Testis (tissue), 3 donors: ENCODE measurements around the gene CBFA2T3. TPM values are rescaled to one million over a fixed set of nuclear protein-coding genes. Genes with fewer than 3 reads are reported as not detected.

Source experiments
- DNase-seq: peaks from one replicate; pipeline ENCODE4 v3.0.0-alpha.2; 2019
- H3K27ac ChIP-seq, 2 donors: fragments of 200-600 bp; sonication (generic); one replicate each; pipeline ENCODE4 v1.5.1; 2019
- H3K27me3 ChIP-seq: fragments of 200-600 bp; sonication (generic); one replicate; pipeline ENCODE4 v1.5.1; 2019
- H3K36me3 ChIP-seq: fragments of 200-600 bp; sonication (generic); one replicate; pipeline ENCODE4 v1.5.1; 2017; ENCODE audit warnings: low read depth; ENCODE audit errors: missing control alignments
- H3K4me1 ChIP-seq: fragments of 200-600 bp; sonication (generic); one replicate; pipeline ENCODE4 v1.5.1; 2019
- H3K4me3 ChIP-seq, 2 donors: fragments of 200-600 bp; sonication (generic); one replicate each; pipeline ENCODE4 v1.5.1; 2017 to 2019
- H3K9me3 ChIP-seq: fragments of 200-600 bp; sonication (generic); one replicate; pipeline ENCODE4 v1.5.1; 2017
- POLR2A ChIP-seq: fragments of 450-650 bp; IDR thresholded peaks from one replicate; pipeline ENCODE4 v1.6.1; 2017; ENCODE audit warnings: antibody characterized with exemption, mild to moderate bottlenecking, moderate library complexity
- WGBS, 2 donors: methylation state at CpG; one replicate each; pipeline ENCODE4 v1.1.5; 2018; 5-methylcytosine and 5-hydroxymethylcytosine counted together
- intact Hi-C: fragments of 100-400 bp; cut with DNase I; formaldehyde crosslinking; loops from one replicate; pipeline ENCODE4 v1.15.1; 2023; ENCODE audit warnings: low total_unique reads
- polyA plus RNA-seq: library from polyadenylated mRNA; stranded (reverse); fragments of 350-450 nt; fragmentation: Illumina TruSeq; extraction: RNeasy Lipid Tissue Mini Kit (QIAGEN cat#74804); gene quantifications from one replicate; pipeline ENCODE4 v1.2.3, GENCODE V29; 2014; ENCODE audit warnings: low read depth, low replicate concordance; ENCODE audit not compliant: insufficient read depth
- total RNA-seq, 2 donors: library from RNA; depleted of rRNA; stranded (reverse); fragments of >200 nt; gene quantifications; one replicate each; pipeline ENCODE4 v1.2.3, GENCODE V29; 2016
- TF ChIP-seq, protein P1 (sequence below), 3 experiments: fragments of 450-650 bp in 2 of 3; fragments of 200-600 bp in 1 of 3; sonication (generic) in 1 of 3; IDR thresholded peaks; one replicate each; pipeline ENCODE4 v1.5.1; 2016 to 2019; ENCODE audit warnings: antibody characterized with exemption in 3 of 3, mild to moderate bottlenecking in 2 of 3, moderate library complexity in 1 of 3

CBFA2T3 gene
- total and polyA plus RNA-seq, 3 donors from 2014 or later, result 7.1 to 11.9 (median 9.2) TPM

DNA sequence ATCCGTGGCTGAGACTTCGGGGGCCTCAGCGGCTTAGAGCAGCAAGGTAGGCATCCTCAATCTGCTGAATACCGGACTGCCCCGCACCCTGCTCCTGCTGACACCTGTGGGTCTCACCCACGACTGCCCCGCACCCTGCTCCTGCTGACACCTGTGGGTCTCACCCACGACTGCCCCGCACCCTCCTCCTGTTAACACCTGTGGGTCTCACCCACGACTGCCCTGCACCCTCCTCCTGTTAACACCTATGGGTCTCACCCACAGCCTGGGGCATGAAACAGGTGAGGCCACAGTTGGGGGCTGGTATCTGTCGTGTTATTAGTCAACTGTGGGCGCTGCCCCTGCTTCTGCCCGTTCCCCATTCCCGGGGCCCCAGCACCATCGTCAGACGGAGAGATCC, 74.3 kb downstream of the CBFA2T3 start:
- no peak for DNase-seq
- no peak overlapping the region for H3K27ac ChIP-seq
- no peaks in the 10 kb centered on the region for H3K9me3 ChIP-seq
- H3K4me1 ChIP-seq, result no peaks in the 10 kb centered on the region
- intact Hi-C loops, result no loop called here
- WGBS, 2 donors, result 85 to 87% methylated on average over 16 of the region's 16 CpGs
- H3K27me3 ChIP-seq, result no peaks in the 10 kb centered on the region
- no peaks in the 10 kb centered on the region for H3K36me3 ChIP-seq
- H3K4me3 ChIP-seq, result no peak overlapping the region
- TF ChIP-seq POLR2A, result no peak
- TF ChIP-seq, protein P1, sequence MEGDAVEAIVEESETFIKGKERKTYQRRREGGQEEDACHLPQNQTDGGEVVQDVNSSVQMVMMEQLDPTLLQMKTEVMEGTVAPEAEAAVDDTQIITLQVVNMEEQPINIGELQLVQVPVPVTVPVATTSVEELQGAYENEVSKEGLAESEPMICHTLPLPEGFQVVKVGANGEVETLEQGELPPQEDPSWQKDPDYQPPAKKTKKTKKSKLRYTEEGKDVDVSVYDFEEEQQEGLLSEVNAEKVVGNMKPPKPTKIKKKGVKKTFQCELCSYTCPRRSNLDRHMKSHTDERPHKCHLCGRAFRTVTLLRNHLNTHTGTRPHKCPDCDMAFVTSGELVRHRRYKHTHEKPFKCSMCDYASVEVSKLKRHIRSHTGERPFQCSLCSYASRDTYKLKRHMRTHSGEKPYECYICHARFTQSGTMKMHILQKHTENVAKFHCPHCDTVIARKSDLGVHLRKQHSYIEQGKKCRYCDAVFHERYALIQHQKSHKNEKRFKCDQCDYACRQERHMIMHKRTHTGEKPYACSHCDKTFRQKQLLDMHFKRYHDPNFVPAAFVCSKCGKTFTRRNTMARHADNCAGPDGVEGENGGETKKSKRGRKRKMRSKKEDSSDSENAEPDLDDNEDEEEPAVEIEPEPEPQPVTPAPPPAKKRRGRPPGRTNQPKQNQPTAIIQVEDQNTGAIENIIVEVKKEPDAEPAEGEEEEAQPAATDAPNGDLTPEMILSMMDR (IDR thresholded peaks at IDR 0.05), result no peak

DNA sequence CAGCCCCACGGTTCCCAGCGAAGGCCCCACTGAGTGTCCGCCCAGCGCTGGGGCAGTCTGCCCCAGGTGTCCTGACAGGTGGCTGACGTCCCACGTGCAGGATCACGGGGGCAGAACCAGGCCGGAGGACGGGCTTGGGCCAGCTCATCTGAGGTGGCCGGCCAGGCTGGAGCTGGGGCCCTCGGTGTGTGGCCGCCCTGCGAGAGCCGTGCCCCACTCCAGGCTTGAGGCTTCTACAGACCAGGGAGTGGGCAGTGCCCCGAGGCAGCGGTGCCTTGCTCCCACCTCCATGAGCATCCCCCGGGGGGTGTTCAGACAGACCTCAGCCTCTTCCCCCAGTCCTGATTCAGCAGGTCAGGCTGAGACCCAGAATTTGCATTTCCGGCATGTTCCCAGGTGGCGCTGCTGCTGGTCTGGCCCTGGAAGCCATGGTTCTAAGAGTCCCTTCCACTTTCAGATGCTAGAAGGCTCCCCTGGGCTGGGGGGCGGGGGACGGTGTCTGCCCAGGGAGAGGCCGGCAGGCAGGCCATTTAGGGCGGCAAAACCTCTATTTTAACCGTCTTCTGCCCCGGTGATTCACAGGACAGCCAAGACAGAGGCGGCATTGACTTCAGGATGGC, 75.2 kb downstream of the CBFA2T3 start:
- TF ChIP-seq, protein P1 (IDR thresholded peaks at IDR 0.05), result no peak
- no peak for TF ChIP-seq POLR2A
- Histone ChIP-seq H3K36me3 (no peaks in the 10 kb centered on the region), H3K4me1 (no peaks in the 10 kb centered on the region), H3K27ac (no peak overlapping the region), H3K9me3 (no peaks in the 10 kb centered on the region), H3K4me3 (no peak overlapping the region), H3K27me3 (no peaks in the 10 kb centered on the region)
- no peak for DNase-seq
- intact Hi-C loops, result no loop called here
- WGBS, 2 donors, result 85 to 91% methylated on average over 12 to 26 of the region's 26 CpGs

DNA sequence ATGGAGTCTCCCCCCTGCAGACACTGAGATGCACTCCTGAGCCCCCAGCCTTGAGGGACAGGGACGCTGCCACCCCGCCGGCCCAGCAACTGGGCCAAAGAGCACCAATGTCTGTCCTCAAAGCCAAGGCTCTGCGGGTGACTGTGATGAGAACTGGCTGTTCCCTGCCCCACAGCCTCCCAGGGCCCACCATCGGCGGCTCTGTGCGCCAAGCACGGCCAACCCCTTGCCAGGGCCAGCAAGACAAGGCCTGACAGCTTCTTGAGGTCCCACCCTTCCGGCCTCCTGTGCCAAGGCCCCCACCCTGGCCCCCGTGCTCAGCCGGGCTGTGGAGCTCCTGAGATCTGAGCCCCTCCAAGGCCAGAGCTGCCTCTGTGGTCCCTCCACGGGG, 76.3 kb downstream of the CBFA2T3 start:
- Histone ChIP-seq H3K27ac (no peak overlapping the region), H3K36me3 (no peaks in the 10 kb centered on the region), H3K9me3 (no peaks in the 10 kb centered on the region), H3K27me3 (no peaks in the 10 kb centered on the region), H3K4me3 (no peak overlapping the region), H3K4me1 (no peaks in the 10 kb centered on the region)
- WGBS, 2 donors, result 87 to 93% methylated on average over 3 to 12 of the region's 12 CpGs
- intact Hi-C loops, result no loop called here
- TF ChIP-seq POLR2A, result no peak
- TF ChIP-seq, protein P1 (IDR thresholded peaks at IDR 0.05), result no peak
- DNase-seq, result no peak

DNA sequence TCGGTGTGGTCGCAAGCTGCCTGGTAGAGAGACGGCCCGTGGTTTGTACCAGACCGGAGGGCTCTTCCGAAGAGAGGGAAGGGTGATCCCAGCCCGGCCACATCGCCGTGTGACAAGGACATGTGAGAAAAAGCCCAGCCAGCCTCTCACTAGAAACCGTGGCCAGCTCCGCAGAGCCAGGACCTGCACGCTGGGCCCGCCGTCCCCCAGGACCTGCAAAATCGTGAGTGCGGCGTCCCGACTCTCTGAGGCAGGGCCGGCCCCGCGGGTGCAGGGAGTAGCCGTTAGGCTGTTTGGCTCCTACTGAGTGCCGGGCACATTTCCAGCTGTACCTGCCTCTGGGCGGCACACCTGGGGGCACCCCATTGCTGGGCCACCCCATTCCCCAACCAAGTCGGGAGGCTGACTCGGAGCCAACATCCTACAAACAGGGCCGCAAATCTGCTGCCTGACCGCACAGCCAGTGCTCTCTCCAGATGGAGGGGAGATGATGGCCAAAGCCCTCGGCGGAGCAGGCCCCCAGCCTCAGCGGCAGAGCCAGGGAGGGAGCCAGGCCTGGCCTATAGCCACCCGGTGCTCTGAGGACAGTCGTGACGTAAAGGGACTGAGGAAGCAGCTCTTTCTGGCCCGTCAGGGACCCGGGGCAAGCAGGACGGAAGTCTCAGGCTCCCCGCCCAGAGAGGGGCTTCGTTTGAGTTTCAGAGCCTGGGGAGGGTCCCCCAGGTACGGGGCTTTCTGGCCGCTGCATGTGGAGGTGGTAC, 76.9 kb downstream of the CBFA2T3 start:
- no peak overlapping the region for H3K27ac ChIP-seq
- no peaks in the 10 kb centered on the region for H3K36me3 ChIP-seq
- H3K4me1 ChIP-seq, result no peaks in the 10 kb centered on the region
- no peaks in the 10 kb centered on the region for H3K27me3 ChIP-seq
- DNase-seq, result no peak
- intact Hi-C loops, result no loop called here
- 86 to 88% methylated on average over 19 to 39 of the region's 41 CpGs for WGBS, 2 donors
- H3K4me3 ChIP-seq, result no peak overlapping the region
- no peaks in the 10 kb centered on the region for H3K9me3 ChIP-seq
- no peak for TF ChIP-seq POLR2A
- TF ChIP-seq, protein P1 (IDR thresholded peaks at IDR 0.05), result no peak
